ENCODE results near the gene SLC25A2. TPM values are rescaled to one million over a fixed set of nuclear protein-coding genes. Genes with fewer than 3 reads are reported as not detected.

The SLC25A2 gene
- total and polyA plus RNA-seq, 8 donors: 0.43 to 4.8 TPM; not detected in 6

DNA sequence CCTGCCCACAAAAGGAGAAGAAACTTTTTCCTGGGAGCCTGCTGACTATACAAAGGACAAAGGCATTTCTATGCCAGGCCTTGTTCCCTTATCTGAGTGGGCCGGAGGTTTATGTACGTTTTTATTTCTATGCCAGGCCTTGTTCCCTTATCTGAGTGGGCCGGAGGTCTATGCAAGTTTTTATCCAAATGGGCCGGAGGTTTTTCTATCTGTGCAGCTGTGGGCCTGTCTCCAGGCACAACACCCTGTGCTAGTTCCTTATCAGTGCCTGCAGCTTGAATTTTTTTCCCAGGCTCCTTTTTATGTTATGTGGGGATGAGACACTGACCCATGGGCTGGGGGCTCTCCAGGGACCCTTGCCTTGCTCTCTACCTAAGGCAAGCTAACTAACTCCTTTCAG lies 5.5 kb downstream of the SLC25A2 start:
- H3K9me3 ChIP-seq: peaks cover 51 to 99% (median 87%) of the 10 kb centered on the region in 4 donors
- no peaks in the 10 kb centered on the region for H3K27me3 ChIP-seq
- no peaks in the 10 kb centered on the region for H3K4me1 ChIP-seq
- 34 to 66% (median 58%) methylated on average over 4 of the region's 4 CpGs for WGBS, 5 donors
- DNase-seq: peak in 1 of 2 donors; percentile 26
- H3K27ac ChIP-seq: no peak overlapping the region
- H3K4me3 ChIP-seq: no peak overlapping the region
- intact Hi-C loops (cut with DNase I; ENCODE audit: low total_unique reads): no loop called here
- TF ChIP-seq POLR2A (IDR thresholded peaks at IDR 0.05) (no peak), POLR2AphosphoS5 (IDR thresholded peaks at IDR 0.05) (no peak), EP300 (IDR thresholded peaks at IDR 0.05) (no peak)
- TF ChIP-seq, protein P1, sequence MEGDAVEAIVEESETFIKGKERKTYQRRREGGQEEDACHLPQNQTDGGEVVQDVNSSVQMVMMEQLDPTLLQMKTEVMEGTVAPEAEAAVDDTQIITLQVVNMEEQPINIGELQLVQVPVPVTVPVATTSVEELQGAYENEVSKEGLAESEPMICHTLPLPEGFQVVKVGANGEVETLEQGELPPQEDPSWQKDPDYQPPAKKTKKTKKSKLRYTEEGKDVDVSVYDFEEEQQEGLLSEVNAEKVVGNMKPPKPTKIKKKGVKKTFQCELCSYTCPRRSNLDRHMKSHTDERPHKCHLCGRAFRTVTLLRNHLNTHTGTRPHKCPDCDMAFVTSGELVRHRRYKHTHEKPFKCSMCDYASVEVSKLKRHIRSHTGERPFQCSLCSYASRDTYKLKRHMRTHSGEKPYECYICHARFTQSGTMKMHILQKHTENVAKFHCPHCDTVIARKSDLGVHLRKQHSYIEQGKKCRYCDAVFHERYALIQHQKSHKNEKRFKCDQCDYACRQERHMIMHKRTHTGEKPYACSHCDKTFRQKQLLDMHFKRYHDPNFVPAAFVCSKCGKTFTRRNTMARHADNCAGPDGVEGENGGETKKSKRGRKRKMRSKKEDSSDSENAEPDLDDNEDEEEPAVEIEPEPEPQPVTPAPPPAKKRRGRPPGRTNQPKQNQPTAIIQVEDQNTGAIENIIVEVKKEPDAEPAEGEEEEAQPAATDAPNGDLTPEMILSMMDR (IDR thresholded peaks at IDR 0.05): no peak
- H3K36me3 ChIP-seq: peaks cover 0 to 48% (median 12%) of the 10 kb centered on the region in 4 donors

DNA sequence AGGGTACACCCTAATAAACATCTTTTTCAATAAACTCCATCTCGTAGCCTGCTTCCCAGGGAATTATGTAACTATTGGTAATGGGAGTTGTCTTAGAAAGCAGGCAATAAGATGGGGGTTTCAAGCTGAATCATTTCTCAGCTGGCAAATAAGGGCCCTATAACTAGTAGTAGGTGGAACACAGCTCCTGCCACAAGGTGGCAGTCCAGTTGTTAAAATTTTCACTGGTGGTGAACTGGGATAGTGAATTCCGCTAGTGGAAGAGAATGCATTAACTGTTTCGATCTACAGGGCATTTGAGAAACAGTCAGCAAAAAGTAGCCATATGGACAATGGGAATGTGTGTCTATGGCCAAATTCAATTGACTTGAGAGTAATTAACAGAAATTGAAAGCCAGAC lies 30.9 kb downstream of the SLC25A2 start:
- Histone ChIP-seq H3K4me1 (no peaks in the 10 kb centered on the region), H3K27me3 (no peaks in the 10 kb centered on the region), H3K9me3 (peaks cover 64 to 100% (median 97%) of the 10 kb centered on the region in 4 donors), H3K36me3 (peaks cover 0 to 45% (median 6%) of the 10 kb centered on the region in 4 donors), H3K4me3 (no peak overlapping the region), H3K27ac (no peak overlapping the region)
- 53 to 66% (median 64%) methylated on average over 3 of the region's 3 CpGs for whole genome bisulfite sequencing, 5 donors
- intact Hi-C loops (cut with DNase I; ENCODE audit: low total_unique reads): no loop called here
- no peak for DNase-seq
- TF ChIP-seq EP300 (IDR thresholded peaks at IDR 0.05): no peak
- no peak for TF ChIP-seq POLR2AphosphoS5 (IDR thresholded peaks at IDR 0.05)
- TF ChIP-seq, protein P1 (IDR thresholded peaks at IDR 0.05): no peak
- no peak for TF ChIP-seq POLR2A (IDR thresholded peaks at IDR 0.05)

DNA sequence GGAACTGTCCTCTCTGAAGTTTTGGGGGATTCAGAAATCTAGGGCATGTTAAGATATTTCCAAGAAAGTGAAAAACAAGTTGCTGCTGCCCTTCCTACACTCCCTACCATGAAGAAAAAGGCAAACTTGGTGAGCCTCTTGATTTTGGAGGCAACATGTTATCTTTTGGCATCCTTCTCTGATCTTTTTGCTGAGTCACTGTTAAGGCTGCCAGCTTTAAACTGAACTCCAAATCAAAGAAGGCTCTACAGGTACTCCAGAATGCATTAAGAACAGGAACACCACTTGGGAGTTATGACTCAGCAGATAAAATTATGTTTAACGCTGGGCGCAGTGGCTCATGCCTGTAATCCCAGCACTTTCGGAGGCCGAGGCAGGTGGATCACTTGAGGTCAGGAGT lies 34.7 kb downstream of the SLC25A2 start:
- 93 to 100% (median 96%) methylated on average over 4 of the region's 4 CpGs for WGBS, 5 donors
- Histone ChIP-seq H3K4me1 (no peaks in the 10 kb centered on the region), H3K9me3 (peaks cover 83 to 100% (median 99%) of the 10 kb centered on the region in 4 donors), H3K4me3 (no peak overlapping the region), H3K27ac (no peak overlapping the region), H3K36me3 (peaks cover 0 to 39% (median 8%) of the 10 kb centered on the region in 4 donors), H3K27me3 (no peaks in the 10 kb centered on the region)
- intact Hi-C loops (cut with DNase I; ENCODE audit: low total_unique reads): no loop called here
- no peak for DNase-seq
- TF ChIP-seq, protein P1 (IDR thresholded peaks at IDR 0.05): no peak
- TF ChIP-seq POLR2AphosphoS5 (IDR thresholded peaks at IDR 0.05) (no peak), EP300 (IDR thresholded peaks at IDR 0.05) (no peak), POLR2A (IDR thresholded peaks at IDR 0.05) (no peak)

DNA sequence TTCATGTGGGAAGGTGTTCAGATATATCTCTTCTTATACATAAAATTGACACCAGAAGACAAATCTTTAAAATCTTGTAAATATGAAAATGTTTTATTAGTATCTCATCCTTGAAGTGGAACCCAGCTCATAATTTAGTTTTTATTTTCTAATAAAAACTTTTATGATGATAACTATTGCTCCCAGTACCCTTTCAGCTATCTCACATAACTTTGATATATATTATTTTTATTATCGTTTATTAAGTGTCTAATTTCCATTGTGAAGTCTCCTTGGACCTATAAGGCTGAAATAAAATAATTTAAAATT lies 42.7 kb downstream of the SLC25A2 start:
- no peak for TF ChIP-seq POLR2A (IDR thresholded peaks at IDR 0.05)
- no peak for TF ChIP-seq POLR2AphosphoS5 (IDR thresholded peaks at IDR 0.05)
- no peak for TF ChIP-seq EP300 (IDR thresholded peaks at IDR 0.05)
- TF ChIP-seq, protein P1 (IDR thresholded peaks at IDR 0.05): no peak
- 48 to 80% (median 70%) methylated on average over 1 of the region's 1 CpG for WGBS, 5 donors
- intact Hi-C loops (cut with DNase I; ENCODE audit: low total_unique reads): no loop called here

More for the DNA sequence above, 42.7 kb downstream of the SLC25A2 start:
- Histone ChIP-seq H3K36me3 (peaks cover 0 to 53% (median 6%) of the 10 kb centered on the region in 4 donors), H3K27ac (no peak overlapping the region), H3K4me3 (no peak overlapping the region), H3K27me3 (no peaks in the 10 kb centered on the region), H3K9me3 (peaks cover 83 to 100% (median 100%) of the 10 kb centered on the region in 4 donors), H3K4me1 (no peaks in the 10 kb centered on the region)
- DNase-seq: no peak

All from stomach (tissue), 9 donors.